GM21576 (cell line): ENCODE measurements around the gene KIF26B.

Experiments
- ATAC-seq: cut with Tn5 transposase; IDR thresholded peaks from one replicate; pipeline ENCODE4 v1.9.1; 2021; ENCODE audit warnings: mild to moderate bottlenecking, moderate library complexity; ENCODE audit not compliant: unreplicated experiment

The KIF26B gene

GRCh38 chr1:245168906-245169305, 14.1 kb downstream of the KIF26B start:
- no peak for ATAC-seq

GRCh38 chr1:245169376-245169775, 14.6 kb downstream of the KIF26B start:
- no peak for ATAC-seq

- ATAC-seq, result no peak
These were observed 17.2 kb downstream of the KIF26B start for GRCh38 chr1:245172026-245172425.

- no peak for ATAC-seq
These were observed 18.0 kb downstream of the KIF26B start for GRCh38 chr1:245172829-245173228.

- no peak for ATAC-seq
These were observed 18.8 kb downstream of the KIF26B start for GRCh38 chr1:245173446-245174211.

GRCh38 chr1:245177071-245177900, 22.5 kb downstream of the KIF26B start:
- ATAC-seq, result no peak

- no peak for ATAC-seq
These were observed 24.9 kb downstream of the KIF26B start for GRCh38 chr1:245179706-245180105.

GRCh38 chr1:245180496-245181157, 25.8 kb downstream of the KIF26B start:
- no peak for ATAC-seq

- ATAC-seq, result no peak
These were observed 26.4 kb downstream of the KIF26B start for GRCh38 chr1:245181158-245181517.

- ATAC-seq, result no peak
These were observed 27.2 kb downstream of the KIF26B start for GRCh38 chr1:245182028-245182427.

GRCh38 chr1:245183429-245183828, 28.6 kb downstream of the KIF26B start:
- ATAC-seq, result no peak

GRCh38 chr1:245184779-245185178, 30.0 kb downstream of the KIF26B start:
- ATAC-seq, result no peak

- ATAC-seq, result no peak
These were observed 33.6 kb downstream of the KIF26B start for GRCh38 chr1:245188403-245188802.

- ATAC-seq, result no peak
These were observed 40.6 kb downstream of the KIF26B start for GRCh38 chr1:245195398-245195797.

GRCh38 chr1:245197121-245197520, 42.3 kb downstream of the KIF26B start:
- ATAC-seq, result no peak

- ATAC-seq, result no peak
These were observed 43.2 kb downstream of the KIF26B start for GRCh38 chr1:245197911-245198379.

- ATAC-seq, result no peak
These were observed 44.1 kb downstream of the KIF26B start for GRCh38 chr1:245198748-245199516.

- no peak for ATAC-seq
These were observed 45.4 kb downstream of the KIF26B start for GRCh38 chr1:245200146-245200545.

- no peak for ATAC-seq
These were observed 46.4 kb downstream of the KIF26B start for GRCh38 chr1:245201201-245201600.

GRCh38 chr1:245201827-245202226, 47.0 kb downstream of the KIF26B start:
- no peak for ATAC-seq

- no peak for ATAC-seq
These were observed 50.6 kb downstream of the KIF26B start for GRCh38 chr1:245205396-245205795.
